SK-N-SH (cell line): ENCODE data around the gene DMBT1. TPM values are rescaled to one million over a fixed set of nuclear protein-coding genes. Genes with fewer than 3 reads are reported as not detected.

ENCODE experiments used
- CTCF ChIA-PET: fragments of 300-600, 350-600 bp; formaldehyde crosslinking; extraction: SDS; loops from one replicate; lab custom pipeline; 2021; lab: Yijun Ruan, JAX
- POLR2A ChIA-PET: fragments of 350-600 bp; sonication (Branson Sonifier 250); formaldehyde crosslinking; extraction: SDS; loops from one replicate; lab custom pipeline; 2020; ENCODE audit warnings: antibody characterized with exemption, inconsistent platforms; lab: Yijun Ruan, JAX
- DNase-seq: peaks from one replicate; pipeline ENCODE4 v3.0.0; 2012
- H2AFZ ChIP-seq: fragments of 200-600 bp; sonication (generic); 2 replicates; pipeline ENCODE4 v1.8.1; 2016; ENCODE audit warnings: antibody characterized with exemption, mild to moderate bottlenecking, low read depth
- H3F3A ChIP-seq: fragments of 200-600 bp; sonication (generic); replicated peaks from 2 replicates; pipeline ENCODE3; 2016; ENCODE audit warnings: antibody characterized with exemption, mild to moderate bottlenecking; ENCODE audit not compliant: insufficient read depth
- H3K27ac ChIP-seq, 2 experiments: fragments of 200-500 bp in 1 of 2; fragments of 200-600 bp in 1 of 2; sonication (Bioruptor generic) in 1 of 2; sonication (generic), shearing (Covaris generic) in 1 of 2; 2 replicates each; pipeline versions ENCODE4 v1.5.1 to v1.6.1; 2014 to 2016; ENCODE audit warnings: low read depth in 2 of 2, inconsistent platforms in 1 of 2, low read length in 1 of 2, mild to moderate bottlenecking in 1 of 2, mixed read lengths in 1 of 2
- H3K27me3 ChIP-seq: fragments of 200-600 bp; sonication (generic), shearing (Covaris generic); 2 replicates; pipeline ENCODE4 v1.6.1; 2016; ENCODE audit warnings: mixed run types; ENCODE audit not compliant: insufficient read depth
- H3K36me3 ChIP-seq, 2 experiments: fragments of 200-500 bp in 1 of 2; fragments of 200-600 bp in 1 of 2; sonication (Bioruptor generic) in 1 of 2; sonication (generic) in 1 of 2; replicated peaks in 1 of 2; 2 replicates each; pipeline versions ENCODE3 to v1.5.1; 2014 to 2016; ENCODE audit warnings: low read length in 1 of 2, mild to moderate bottlenecking in 1 of 2; ENCODE audit not compliant: insufficient read depth in 2 of 2, control insufficient read depth in 1 of 2
- H3K4me1 ChIP-seq, 2 experiments: fragments of 200-500 bp in 1 of 2; fragments of 200-600 bp in 1 of 2; sonication (Bioruptor generic) in 1 of 2; sonication (generic), shearing (Covaris generic) in 1 of 2; 2 replicates each; pipeline versions ENCODE4 v1.5.1 to v1.6.1; 2014 to 2016; ENCODE audit warnings: low read depth in 1 of 2, low read length in 1 of 2, mixed run types in 1 of 2; ENCODE audit not compliant: insufficient read depth in 2 of 2, control insufficient read depth in 1 of 2
- H3K4me2 ChIP-seq: fragments of 200-600 bp; sonication (generic), shearing (Covaris generic); 2 replicates; pipeline ENCODE4 v1.6.1; 2017; ENCODE audit warnings: mixed run types
- H3K4me3 ChIP-seq, 2 experiments: fragments of 200-500 bp in 1 of 2; fragments of 200-600 bp in 1 of 2; sonication (Bioruptor generic) in 1 of 2; sonication (generic), shearing (Covaris generic) in 1 of 2; 2 replicates each; pipeline versions ENCODE4 v1.5.1 to v1.8.1; 2014 to 2016; ENCODE audit warnings: low read depth in 2 of 2, inconsistent platforms in 1 of 2, low read length in 1 of 2, mild to moderate bottlenecking in 1 of 2, mixed read lengths in 1 of 2, moderate library complexity in 1 of 2
- H3K79me2 ChIP-seq: fragments of 200-600 bp; sonication (generic); 2 replicates; pipeline ENCODE4 v1.8.1; 2017; ENCODE audit warnings: mild to moderate bottlenecking; ENCODE audit not compliant: insufficient read depth
- H3K9ac ChIP-seq: fragments of 200-600 bp; sonication (generic); 2 replicates; pipeline ENCODE4 v1.6.1; 2017; ENCODE audit warnings: mixed run types
- H3K9me2 ChIP-seq: fragments of 200-600 bp; sonication (generic); 2 replicates; pipeline ENCODE4 v1.6.1; 2017; ENCODE audit warnings: mixed run types
- H3K9me3 ChIP-seq: fragments of 200-600 bp; sonication (generic); 2 replicates; pipeline ENCODE4 v1.6.1; 2017; ENCODE audit warnings: mixed run types, mild to moderate bottlenecking, moderate library complexity
- H4K20me1 ChIP-seq: fragments of 200-600 bp; sonication (generic); 2 replicates; pipeline ENCODE4 v1.6.1; 2017; ENCODE audit warnings: mild to moderate bottlenecking, mixed run types; ENCODE audit not compliant: insufficient read depth
- CTCF ChIP-seq: fragments of 200-600 bp; sonication (generic); IDR thresholded peaks from 2 replicates; pipeline ENCODE4 v1.6.1; 2017; ENCODE audit warnings: antibody characterized with exemption, mild to moderate bottlenecking, moderate library complexity
- ELF1 ChIP-seq: IDR thresholded peaks from 2 replicates; pipeline ENCODE4 v1.4.0; 2012
- EZH2phosphoT487 ChIP-seq: fragments of 200-600 bp; sonication (generic); IDR thresholded peaks from 2 replicates; pipeline ENCODE4 v1.6.1; 2017; ENCODE audit warnings: low read depth, mixed run types, mild to moderate bottlenecking, antibody characterized with exemption, moderate library complexity, borderline replicate concordance
- FOXJ3 ChIP-seq: sonication (generic); formaldehyde crosslinking; IDR thresholded peaks from 2 replicates; pipeline ENCODE4 v1.5.1; 2020; ENCODE audit warnings: mild to moderate bottlenecking, missing genetic modification reagents
- GABPA ChIP-seq: IDR thresholded peaks from 2 replicates; pipeline ENCODE4 v1.4.0; 2012; ENCODE audit warnings: low read depth, mild to moderate bottlenecking
- GATA2 ChIP-seq: sonication (generic); formaldehyde crosslinking; IDR thresholded peaks from 2 replicates; pipeline ENCODE4 v1.5.0; 2020; ENCODE audit warnings: mild to moderate bottlenecking, missing genetic modification reagents
- JUND ChIP-seq: IDR thresholded peaks from 2 replicates; pipeline ENCODE4 v1.4.0; 2012
- MEF2A ChIP-seq: IDR thresholded peaks from 2 replicates; pipeline ENCODE4 v1.4.0; 2012; ENCODE audit warnings: low read depth, borderline replicate concordance
- NFIC ChIP-seq: IDR thresholded peaks from 2 replicates; pipeline ENCODE4 v1.4.0; 2012; ENCODE audit warnings: borderline replicate concordance
- NRF1 ChIP-seq: IDR thresholded peaks from 2 replicates; pipeline ENCODE4 v1.6.1; 2012; ENCODE audit warnings: low read depth, mild to moderate bottlenecking, low read length
- PBX3 ChIP-seq: IDR thresholded peaks from 2 replicates; pipeline ENCODE4; 2012
- POLR2AphosphoS5 ChIP-seq: IDR thresholded peaks from 2 replicates; pipeline ENCODE4 v1.6.1; 2012; ENCODE audit warnings: low read depth, low read length
- RXRA ChIP-seq: IDR thresholded peaks from 2 replicates; pipeline ENCODE4 v1.4.0; 2012; ENCODE audit warnings: low read depth, mild to moderate bottlenecking, borderline replicate concordance
- TAF1 ChIP-seq: IDR thresholded peaks from 2 replicates; pipeline ENCODE4 v1.6.1; 2012; ENCODE audit warnings: low read depth, mild to moderate bottlenecking, low read length, moderate library complexity, borderline replicate concordance
- TCF12 ChIP-seq: IDR thresholded peaks from 2 replicates; pipeline ENCODE4 v1.4.0; 2012
- USF1 ChIP-seq: IDR thresholded peaks from 2 replicates; pipeline ENCODE4 v1.4.0; 2012; ENCODE audit warnings: low read depth, borderline replicate concordance
- YY1 ChIP-seq: IDR thresholded peaks from 2 replicates; pipeline ENCODE4 v1.4.0; 2012; ENCODE audit warnings: low read depth, mild to moderate bottlenecking
- ZBTB33 ChIP-seq: IDR thresholded peaks from 2 replicates; pipeline ENCODE4 v1.4.0; 2012; ENCODE audit warnings: low read depth, borderline replicate concordance
- WGBS: methylation state at CpG from one replicate; pipeline ENCODE4 v1.1.6; 2017; ENCODE audit warnings: low lambda C conversion rate; 5-methylcytosine and 5-hydroxymethylcytosine counted together
- polyA plus RNA-seq, 3 experiments: library from polyadenylated mRNA; depleted of rRNA; stranded (reverse); fragments of >200 nt; gene quantifications; 2 replicates each; pipeline ENCODE4 v1.2.3, GENCODE V29; 2012

DMBT1 gene
- polyA plus RNA-seq, 1 of the 3 experiments (the other 2 are of a cell fraction), result not detected

GRCh38 chr10:122519873-122520272 is 40.7 kb upstream of the DMBT1 start:
- H3K4me2 ChIP-seq, result no peak overlapping the region
- DNase-seq, result no peak
- WGBS, result 81% methylated on average over 15 of the region's 15 CpGs
- no peak overlapping the region for H3K9ac ChIP-seq
- H3K4me3 ChIP-seq, result no peak overlapping the region
- H4K20me1 ChIP-seq, result no peaks in the 10 kb centered on the region
- H3K27me3 ChIP-seq, result no peaks in the 10 kb centered on the region
- CTCF ChIA-PET, result interaction anchor here (1.4 kb wide), 1 partner anchor 46 kb away, joined by 3 read pairs; no protein-coding TSS in a partner anchor
- H3K79me2 ChIP-seq, result no peaks in the 10 kb centered on the region
- peaks cover 3 to 11% of the 10 kb centered on the region in 2 experiments for H3K36me3 ChIP-seq
- POLR2A ChIA-PET, result no interaction called here
- no peaks in the 10 kb centered on the region for H3K9me2 ChIP-seq
- no peaks in the 10 kb centered on the region for H3F3A ChIP-seq
- peaks cover 0 to 8% of the 10 kb centered on the region in 2 experiments; a peak in 1 of 4 replicates for H3K4me1 ChIP-seq
- TF ChIP-seq POLR2AphosphoS5 (no peak), ZBTB33 (no peak), ELF1 (no peak), YY1 (no peak), GATA2 (CRISPR knock-in tag) (no peak), NRF1 (no peak), USF1 (no peak), RXRA (no peak), TCF12 (no peak), MEF2A (no peak)
- TF ChIP-seq, all 33 proteins: peak for 0
- Histone ChIP-seq H3K27ac (no peak overlapping the region), H3K9me3 (no peaks in the 10 kb centered on the region), H2AFZ (no peak overlapping the region)

GRCh38 chr10:122521011-122521410 is 39.5 kb upstream of the DMBT1 start:
- no peak for DNase-seq
- Histone ChIP-seq H3K36me3 (peaks cover 0 to 2% of the 10 kb centered on the region in 2 experiments), H3K4me2 (no peak overlapping the region), H4K20me1 (no peaks in the 10 kb centered on the region), H3K9ac (no peak overlapping the region), H3F3A (no peaks in the 10 kb centered on the region), H3K4me1 (peaks cover 0 to 8% of the 10 kb centered on the region in 2 experiments; a peak in 1 of 4 replicates), H3K9me3 (no peaks in the 10 kb centered on the region), H2AFZ (no peak overlapping the region; the same call in 1 of the 2 replicates), H3K79me2 (no peaks in the 10 kb centered on the region), H3K9me2 (no peaks in the 10 kb centered on the region), H3K4me3 (no peak overlapping the region), H3K27ac (peak overlapping the region in 1 of 2 experiments; percentile 40; a peak in 2 of 4 replicates), H3K27me3 (no peaks in the 10 kb centered on the region)
- 19% methylated on average over 3 of the region's 3 CpGs for WGBS
- TF ChIP-seq PBX3 (no peak), CTCF (no peak), TCF12 (peak; percentile 14; the same call in 1 of the 2 replicates), JUND (peak; percentile 16; the same call in 1 of the 2 replicates), TAF1 (no peak), ELF1 (no peak), NFIC (peak; percentile 63; the same call in 1 of the 2 replicates), GABPA (no peak), NRF1 (no peak), FOXJ3 (CRISPR knock-in tag) (no peak), EZH2phosphoT487 (no peak)
- ChIA-PET CTCF (interaction anchor here (1.0 to 1.4 kb wide), 3 partner anchors 8 to 45 kb away, joined by 3 to 4 read pairs (median 3); no protein-coding TSS in a partner anchor), POLR2A (no interaction called here)
